ENCODE results near the gene ACTN2. TPM values are rescaled to one million over a fixed set of nuclear protein-coding genes. Genes with fewer than 3 reads are reported as not detected.

ACTN2 gene
- total RNA-seq, 1 donor from 2014 or later = 2.7 TPM

Other genes starting within 250 kb of the ACTN2 start
- gene LGALS8, start 162.5 kb upstream of the ACTN2 start, total RNA-seq (ENCODE audit: unreplicated experiment) = 33.3 TPM
- gene HEATR1, start 82.0 kb upstream of the ACTN2 start, total RNA-seq (ENCODE audit: unreplicated experiment) = 31.7 TPM
- gene MTR, start 108.8 kb downstream of the ACTN2 start, total RNA-seq (ENCODE audit: unreplicated experiment) = 33.2 TPM

All from glutamatergic neuron (in vitro differentiated cells).